HAP-1 (cell line): Measurements from ENCODE around the gene GRB10.
"Not testable (repeated sequence)": the region's sequence is repeated elsewhere in the genome, so short reads cannot be mapped to it uniquely, and the experiment has no call there.

ENCODE experiments used
- DNase-seq, 2 experiments: peaks; one replicate each; pipeline ENCODE4 v3.0.0-alpha.2; 2016 to 2020; ENCODE audit warnings: low spot score in 2 of 2
- H3K27me3 ChIP-seq: fragments of 250-450 bp; sonication (Bioruptor Pico); 2 replicates; pipeline ENCODE4 v1.5.1; 2020; ENCODE audit warnings: low read depth, mild to moderate bottlenecking, moderate library complexity
- H3K36me3 ChIP-seq: fragments of 250-450 bp; sonication (Bioruptor Pico); replicated peaks from 2 replicates; pipeline ENCODE4 v1.5.1; 2020; ENCODE audit warnings: mild to moderate bottlenecking
- H3K4me1 ChIP-seq: fragments of 250-450 bp; sonication (Bioruptor Pico); 2 replicates; pipeline ENCODE4 v1.5.1; 2020; ENCODE audit warnings: mild to moderate bottlenecking
- H3K4me3 ChIP-seq: fragments of 250-450 bp; sonication (Bioruptor Pico); 2 replicates; pipeline ENCODE4 v1.5.1; 2020; ENCODE audit warnings: mild to moderate bottlenecking, moderate library complexity
- H3K9me3 ChIP-seq: fragments of 250-450 bp; sonication (Bioruptor Pico); 2 replicates; pipeline ENCODE4 v1.5.1; 2020; ENCODE audit warnings: mild to moderate bottlenecking, moderate library complexity
- in situ Hi-C: fragments of 300-500 bp; cut with MboI; formaldehyde crosslinking; loops from 3 replicates; pipeline ENCODE4 v1.14.3; 2020; ENCODE audit warnings: low sequenced_read_pairs, inconsistent platforms, mixed read lengths

GRB10 gene

DNA sequence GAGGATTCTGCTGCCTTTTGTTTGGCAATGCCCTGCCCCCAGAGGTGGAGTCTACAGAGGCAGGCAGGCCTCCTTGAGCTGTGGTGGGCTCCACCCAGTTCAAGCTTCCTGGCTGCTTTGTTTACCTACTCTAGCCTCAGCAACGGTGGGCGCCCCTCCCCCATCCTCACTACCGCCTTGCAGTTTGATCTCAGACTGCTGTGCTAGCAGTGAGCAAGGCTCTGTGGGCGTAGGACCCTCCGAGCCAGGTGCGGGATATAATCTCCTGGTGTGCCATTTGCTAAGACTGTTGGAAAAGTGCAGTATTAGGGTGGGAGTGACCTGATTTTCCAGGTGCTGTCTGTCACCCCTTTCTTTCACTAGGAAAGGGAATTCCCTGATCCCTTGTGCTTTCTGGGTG is 206.3 kb downstream of the GRB10 start:
- H3K4me1 ChIP-seq, H3K27me3 ChIP-seq, DNase-seq, in situ Hi-C loops, H3K4me3 ChIP-seq, H3K36me3 ChIP-seq, H3K9me3 ChIP-seq: not testable (repeated sequence)

DNA sequence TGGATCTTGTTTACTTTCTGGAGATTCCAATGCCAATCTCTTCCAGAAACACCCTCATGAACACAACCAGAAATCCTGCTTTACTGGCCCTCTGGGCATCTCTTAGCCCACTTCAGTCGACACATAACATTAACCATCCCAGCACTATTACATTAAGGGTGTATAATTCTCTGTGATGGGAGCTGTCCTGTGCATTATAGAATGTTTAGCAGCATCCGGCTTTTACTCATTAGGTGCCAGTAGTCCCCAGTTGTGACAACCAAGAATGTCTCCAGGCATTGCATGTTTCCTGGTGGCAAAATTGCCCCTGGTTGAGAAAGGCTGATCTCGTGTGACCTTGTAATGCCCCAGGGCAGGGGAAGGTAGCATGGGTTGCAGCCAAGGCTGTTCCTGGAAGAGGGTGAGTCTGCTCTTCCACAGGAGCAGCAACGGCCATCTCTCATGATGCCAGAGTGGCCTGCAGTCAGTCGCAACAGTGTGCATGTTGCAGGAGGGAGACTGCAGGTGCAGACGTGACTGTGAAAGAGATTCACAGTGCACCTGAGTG is 214.9 kb downstream of the GRB10 start:
- Histone ChIP-seq H3K4me3 (no peak overlapping the region), H3K27me3 (no peaks in the 10 kb centered on the region), H3K9me3 (no peaks in the 10 kb centered on the region), H3K36me3 (no peaks in the 10 kb centered on the region), H3K4me1 (no peaks in the 10 kb centered on the region)
- DNase-seq = no peak
- in situ Hi-C loops = no loop called here

DNA sequence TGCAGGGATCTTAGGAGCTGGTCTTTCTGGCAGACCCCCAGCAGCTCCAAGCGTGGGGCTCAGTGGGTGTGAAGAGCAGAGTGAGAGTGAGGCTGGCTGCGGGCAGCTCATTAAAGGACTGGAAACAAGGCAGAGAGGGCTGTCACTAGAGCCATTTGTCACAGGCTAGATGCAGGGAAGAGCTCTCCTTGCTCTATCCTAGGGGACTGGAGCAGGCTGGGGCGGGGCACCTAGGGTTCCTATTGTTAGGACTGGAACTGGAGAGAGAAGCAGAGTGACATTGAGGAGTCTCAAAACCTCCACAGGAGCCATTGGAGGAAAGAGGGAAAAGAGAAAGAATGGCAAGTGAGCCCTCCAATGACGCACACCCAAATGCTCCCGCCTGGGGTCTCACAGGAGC is 216.7 kb downstream of the GRB10 start:
- no peaks in the 10 kb centered on the region for H3K36me3 ChIP-seq
- H3K4me3 ChIP-seq = no peak overlapping the region
- in situ Hi-C loops = no loop called here

DNA sequence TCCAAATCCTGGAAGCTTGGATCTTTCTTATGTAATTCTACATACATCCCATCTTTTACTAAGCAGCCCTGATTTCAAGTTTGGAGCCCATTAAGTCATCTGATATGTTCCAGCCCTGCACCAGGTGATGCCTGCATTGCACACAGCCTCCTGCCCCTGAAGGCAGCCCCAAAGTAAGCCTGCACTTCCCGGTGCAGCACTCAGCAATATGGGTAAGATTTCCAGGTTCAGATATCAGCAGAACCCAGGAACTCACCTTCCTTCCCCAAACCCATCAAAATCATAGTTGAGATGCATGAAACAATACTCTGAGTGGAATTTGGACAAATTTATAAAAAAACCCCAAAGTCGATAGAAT is 217.2 kb downstream of the GRB10 start:
- no peak overlapping the region for H3K4me3 ChIP-seq
- no peaks in the 10 kb centered on the region for H3K9me3 ChIP-seq
- in situ Hi-C loops = no loop called here
- no peaks in the 10 kb centered on the region for H3K4me1 ChIP-seq
- H3K36me3 ChIP-seq = no peaks in the 10 kb centered on the region
- DNase-seq = no peak
- H3K27me3 ChIP-seq = no peaks in the 10 kb centered on the region

More for the DNA sequence above, 216.7 kb downstream of the GRB10 start:
- H3K27me3 ChIP-seq = no peaks in the 10 kb centered on the region
- DNase-seq = no peak
- no peaks in the 10 kb centered on the region for H3K9me3 ChIP-seq
- H3K4me1 ChIP-seq = no peaks in the 10 kb centered on the region

DNA sequence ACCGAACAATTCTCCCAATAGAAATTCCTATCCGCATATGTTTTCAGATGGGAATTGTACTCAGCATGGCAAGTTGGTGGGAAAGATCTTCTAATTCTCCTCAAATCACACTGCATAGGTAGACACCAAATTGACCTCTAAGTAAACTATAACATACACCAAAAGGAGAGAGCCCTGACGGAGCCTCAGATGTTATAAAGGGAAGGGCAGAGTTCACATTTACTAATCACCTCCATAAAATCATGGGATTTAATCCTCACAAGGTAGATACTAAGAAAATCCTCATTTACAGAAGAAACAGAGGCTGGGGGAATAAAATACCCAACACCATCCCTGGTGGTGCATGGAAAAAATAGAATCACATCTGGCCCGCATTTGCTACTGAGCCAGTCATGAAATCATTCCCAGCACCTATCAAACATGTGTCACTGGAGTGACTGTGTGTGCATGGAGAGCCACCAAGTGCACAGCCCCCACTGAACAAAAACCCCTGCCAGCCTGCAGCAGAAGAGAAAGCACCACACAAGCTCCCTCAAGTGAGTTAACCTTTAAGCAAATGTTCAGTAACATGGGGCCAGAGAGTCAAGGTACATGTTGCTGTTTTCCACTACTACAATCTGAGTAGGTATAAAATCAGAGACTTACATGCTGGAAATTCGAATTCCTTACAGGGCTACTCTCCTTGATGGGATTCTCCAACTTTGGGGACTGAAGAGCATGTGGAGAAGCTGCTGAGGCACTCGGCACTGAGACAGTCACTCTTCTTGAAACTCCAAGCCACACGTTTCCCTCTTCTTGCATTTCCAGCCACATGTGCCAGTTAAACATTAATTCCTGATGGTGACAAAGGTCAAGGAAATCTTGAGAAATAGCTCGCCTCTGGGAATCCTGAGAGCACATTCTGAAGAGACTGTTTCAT is 217.8 kb downstream of the GRB10 start, which contains the start of gene DDC:
Gene DDC, minus strand, starts transcription at position 766 of the 919 bp plus-strand sequence. CDS start 21,320 bp downstream, outside the sequence.
- no peak for DNase-seq
- in situ Hi-C loops = no loop called here
- Histone ChIP-seq H3K9me3 (no peaks in the 10 kb centered on the region), H3K4me1 (no peaks in the 10 kb centered on the region), H3K27me3 (no peaks in the 10 kb centered on the region), H3K4me3 (no peak within 1 kb of the TSS), H3K36me3 (no peaks in the 10 kb centered on the region)

DNA sequence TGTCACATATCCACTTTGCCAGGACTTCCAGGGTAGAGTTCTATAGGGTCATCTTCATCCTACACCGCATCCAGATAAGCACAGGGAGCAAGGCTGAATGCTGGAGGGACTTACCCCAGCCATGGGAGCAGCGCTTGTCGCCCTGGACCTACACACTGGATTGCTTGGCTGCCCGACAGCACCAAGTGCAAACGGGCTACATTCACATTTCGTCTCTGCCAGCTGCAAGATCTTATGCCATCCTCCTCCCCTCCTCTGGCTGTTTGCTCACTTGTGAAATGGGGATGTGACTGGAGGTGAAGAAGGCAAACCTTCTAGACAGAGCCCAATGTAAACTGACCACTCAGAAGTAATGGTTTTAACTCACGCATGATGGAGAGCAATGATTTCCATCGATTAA is 218.5 kb downstream of the GRB10 start:
- H3K4me3 ChIP-seq = no peak overlapping the region
- no peaks in the 10 kb centered on the region for H3K36me3 ChIP-seq
- no peak for DNase-seq
- no peaks in the 10 kb centered on the region for H3K4me1 ChIP-seq
- no peaks in the 10 kb centered on the region for H3K9me3 ChIP-seq
- in situ Hi-C loops = no loop called here
- no peaks in the 10 kb centered on the region for H3K27me3 ChIP-seq

DNA sequence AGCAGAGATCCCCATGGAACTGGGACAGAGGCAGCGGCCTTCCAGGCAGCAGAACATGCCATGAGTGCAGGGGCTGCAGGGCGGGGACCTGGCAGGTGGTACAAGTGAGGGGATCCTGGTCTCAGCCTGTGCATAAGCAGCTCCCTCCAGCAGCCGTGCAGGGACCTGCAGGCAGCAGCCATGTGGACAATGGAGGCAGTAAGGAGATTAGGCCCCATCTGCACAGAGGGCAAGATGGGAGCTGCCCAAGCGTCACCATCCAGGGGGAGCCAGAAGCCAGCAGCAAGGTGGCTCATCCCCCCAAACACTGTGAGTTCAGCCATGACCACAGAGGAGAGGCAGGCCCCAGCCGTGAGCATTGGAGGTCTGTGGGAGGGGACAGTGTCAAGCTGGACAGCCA is 220.6 kb downstream of the GRB10 start:
- Histone ChIP-seq H3K36me3 (no peaks in the 10 kb centered on the region), H3K9me3 (no peaks in the 10 kb centered on the region), H3K4me1 (no peaks in the 10 kb centered on the region), H3K27me3 (0 out of 2 replicates have a peak, but pooled peaks cover 2% of the 10 kb centered on the region), H3K4me3 (no peak overlapping the region)
- in situ Hi-C loops = no loop called here
- DNase-seq = no peak

DNA sequence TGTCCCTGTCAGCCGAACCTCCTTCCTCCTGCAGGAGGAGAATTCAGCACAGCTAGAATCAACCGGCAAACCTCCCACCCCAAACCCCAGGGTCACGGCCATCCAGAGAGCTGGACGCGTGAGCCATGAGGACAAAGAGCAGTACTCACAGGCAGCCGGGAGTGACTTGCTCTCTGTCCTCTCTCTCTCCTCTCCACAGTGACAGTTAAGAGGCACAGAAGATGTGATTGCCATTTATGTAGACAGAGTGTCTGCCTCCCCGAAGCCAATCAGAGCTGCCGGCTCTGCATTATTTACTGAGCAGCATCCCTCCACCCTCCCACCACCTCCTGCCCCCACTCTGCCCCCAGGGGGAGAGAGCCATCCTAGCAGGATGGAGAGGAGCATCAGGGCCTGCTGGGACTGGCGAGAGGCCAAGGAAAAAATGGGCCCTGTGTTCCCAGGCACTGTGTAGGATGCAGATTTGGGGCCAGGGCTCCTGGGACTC is 221.8 kb downstream of the GRB10 start:
- in situ Hi-C loops = no loop called here
- Histone ChIP-seq H3K27me3 (0 out of 2 replicates have a peak, but pooled peaks cover 3% of the 10 kb centered on the region), H3K9me3 (no peaks in the 10 kb centered on the region), H3K36me3 (no peaks in the 10 kb centered on the region), H3K4me1 (no peaks in the 10 kb centered on the region), H3K4me3 (no peak overlapping the region)
- DNase-seq = peak in 1 of 2 experiments; percentile 17

DNA sequence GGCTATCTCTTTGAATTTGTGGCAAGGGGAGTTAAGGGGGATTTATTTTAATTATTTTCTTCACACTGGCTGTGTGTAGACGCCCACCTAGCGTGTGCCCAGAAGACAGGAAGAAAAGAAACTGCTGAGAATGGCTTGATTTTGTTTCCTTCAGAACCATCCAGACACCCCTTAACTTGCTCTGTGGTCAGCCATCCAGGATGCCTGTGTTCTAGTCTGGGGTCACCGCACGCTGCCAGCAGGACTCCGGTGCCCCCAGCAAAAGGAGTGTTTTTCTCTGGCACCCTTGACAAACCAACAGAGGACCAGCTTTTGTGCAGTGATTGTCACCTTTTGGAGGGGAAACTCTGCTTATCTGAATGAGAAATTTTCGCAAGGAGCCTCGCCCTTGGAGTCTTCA is 222.8 kb downstream of the GRB10 start:
- in situ Hi-C loops = no loop called here
- DNase-seq = no peak
- H3K4me1 ChIP-seq = no peaks in the 10 kb centered on the region
- no peaks in the 10 kb centered on the region for H3K9me3 ChIP-seq
- no peaks in the 10 kb centered on the region for H3K36me3 ChIP-seq
- H3K4me3 ChIP-seq = no peak overlapping the region
- H3K27me3 ChIP-seq = 0 out of 2 replicates have a peak, but pooled peaks cover 3% of the 10 kb centered on the region

DNA sequence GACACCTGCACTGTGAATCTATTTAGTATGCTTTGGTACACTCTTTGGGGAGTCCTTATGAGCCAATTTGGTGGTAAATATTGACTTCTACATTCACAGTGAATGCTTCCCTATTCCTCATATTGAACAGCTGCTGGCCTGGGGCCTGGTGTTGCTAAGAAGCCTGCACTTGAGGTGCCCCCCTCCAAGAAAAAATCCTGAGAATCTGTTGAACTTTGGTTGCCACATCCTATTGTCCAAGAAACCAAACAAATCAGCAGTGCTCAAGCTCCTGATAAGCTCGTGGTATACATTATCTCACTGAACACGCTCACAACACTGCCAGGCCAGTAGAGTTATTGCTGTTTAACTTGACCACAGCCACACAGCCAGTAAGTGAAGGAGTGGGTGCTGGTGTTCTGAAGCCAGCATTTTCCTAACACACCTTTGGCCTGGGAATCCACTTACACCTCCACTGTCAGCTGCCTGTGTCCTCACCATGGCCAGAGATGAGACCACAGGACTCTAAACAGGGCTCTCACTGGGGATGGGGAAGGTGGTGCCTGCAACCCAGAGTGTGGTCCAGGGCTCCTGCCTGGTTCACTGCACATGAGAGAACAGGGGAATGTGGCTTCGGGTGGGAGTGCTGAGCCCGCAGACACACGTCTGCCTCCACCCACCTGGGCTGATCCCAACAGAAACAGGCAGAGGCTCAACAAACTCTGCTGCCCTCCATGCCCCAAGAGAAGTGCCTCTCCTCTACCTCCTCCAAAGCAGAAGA is 224.2 kb downstream of the GRB10 start:
- Histone ChIP-seq H3K9me3 (no peaks in the 10 kb centered on the region), H3K27me3 (0 out of 2 replicates have a peak, but pooled peaks cover 3% of the 10 kb centered on the region), H3K4me3 (no peak overlapping the region), H3K4me1 (no peaks in the 10 kb centered on the region), H3K36me3 (no peaks in the 10 kb centered on the region)
- no peak for DNase-seq
- in situ Hi-C loops = no loop called here

DNA sequence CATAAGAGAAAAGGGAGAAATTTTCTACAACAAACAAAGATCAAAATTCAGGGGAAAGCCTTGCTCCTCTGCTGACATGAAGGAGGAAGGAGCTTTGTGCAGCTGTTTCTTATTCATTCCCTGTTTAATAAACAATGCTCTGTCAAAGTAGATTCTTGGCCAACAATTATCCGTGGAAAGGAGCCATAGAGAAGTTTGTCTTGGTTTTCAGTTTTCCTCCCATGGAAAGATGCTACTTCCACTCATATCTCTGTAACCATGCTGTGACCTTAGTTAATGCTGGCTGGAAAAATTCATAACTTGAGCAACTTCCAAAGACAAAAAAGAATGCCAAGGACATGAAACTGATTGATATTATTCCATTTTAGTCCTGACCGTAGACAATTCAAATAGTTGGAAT is 225.6 kb downstream of the GRB10 start:
- in situ Hi-C loops = no loop called here
- Histone ChIP-seq H3K9me3 (no peaks in the 10 kb centered on the region), H3K27me3 (0 out of 2 replicates have a peak, but pooled peaks cover 3% of the 10 kb centered on the region), H3K4me3 (no peak overlapping the region), H3K4me1 (no peaks in the 10 kb centered on the region), H3K36me3 (no peaks in the 10 kb centered on the region)
- no peak for DNase-seq

DNA sequence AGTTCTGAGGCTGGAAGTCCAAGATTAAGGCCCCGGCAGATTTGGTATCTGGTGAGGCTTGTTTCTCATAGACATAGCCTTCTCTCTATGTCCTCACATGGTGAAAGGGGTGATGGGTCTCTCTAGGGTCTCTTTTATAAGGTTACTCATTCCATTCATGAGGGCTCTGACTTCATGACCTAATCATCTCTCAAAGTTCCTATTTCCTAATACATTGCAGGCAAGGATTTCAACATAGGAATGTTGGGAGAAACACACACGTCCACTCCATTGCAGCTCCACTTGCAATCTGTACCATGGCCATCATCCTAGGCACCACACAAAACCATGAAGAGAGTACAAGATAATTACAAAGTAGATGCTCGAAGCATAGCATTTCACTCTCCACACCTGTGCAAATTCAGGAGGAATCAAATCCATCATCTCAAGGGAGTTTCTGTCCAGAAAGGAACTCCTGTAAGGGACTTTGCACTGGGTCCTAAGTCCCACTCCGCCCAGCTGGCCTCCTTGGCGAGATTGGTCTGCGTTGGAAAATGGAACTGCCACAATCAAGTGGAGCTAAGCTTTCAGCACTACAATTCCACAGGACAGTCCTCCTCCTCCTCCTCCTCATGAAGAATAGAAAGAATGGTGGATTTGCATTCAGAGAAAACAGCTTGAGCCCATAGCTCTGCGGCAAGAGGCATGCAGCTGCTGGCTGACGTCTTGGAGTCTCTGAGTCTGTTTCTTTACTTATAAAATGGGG is 226.3 kb downstream of the GRB10 start:
- H3K4me3 ChIP-seq = no peak overlapping the region
- H3K4me1 ChIP-seq = no peaks in the 10 kb centered on the region
- H3K9me3 ChIP-seq = no peaks in the 10 kb centered on the region
- no peak for DNase-seq
- 0 out of 2 replicates have a peak, but pooled peaks cover 3% of the 10 kb centered on the region for H3K27me3 ChIP-seq
- no peaks in the 10 kb centered on the region for H3K36me3 ChIP-seq
- in situ Hi-C loops = no loop called here

DNA sequence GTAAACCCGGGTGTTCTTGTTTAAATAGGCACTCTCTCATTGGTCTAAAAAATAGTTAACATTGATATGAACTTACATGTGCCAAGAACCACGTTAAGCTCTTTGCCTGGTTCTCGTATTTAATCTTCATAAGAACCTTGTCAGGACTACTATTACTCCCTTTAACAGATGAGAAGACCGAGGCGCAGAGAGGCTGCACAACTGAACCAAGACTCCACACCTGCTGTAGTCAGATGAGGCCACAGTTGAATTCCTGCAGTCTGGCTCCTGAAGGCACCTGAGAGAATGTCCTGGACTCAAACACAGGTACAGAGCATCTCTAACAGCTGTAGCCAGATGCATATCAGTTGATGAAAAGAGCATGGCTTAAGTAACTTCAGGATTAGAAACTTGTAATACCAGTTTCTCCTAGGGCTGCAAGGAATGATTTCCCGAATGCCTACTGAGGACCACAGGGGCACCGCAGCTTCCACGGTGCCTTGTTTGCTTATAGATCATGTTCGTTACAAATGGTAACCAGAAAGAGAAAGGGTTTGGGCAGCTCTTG is 227.0 kb downstream of the GRB10 start:
- in situ Hi-C loops = no loop called here
- H3K4me1 ChIP-seq = no peaks in the 10 kb centered on the region
- no peak overlapping the region for H3K4me3 ChIP-seq
- no peaks in the 10 kb centered on the region for H3K36me3 ChIP-seq
- H3K27me3 ChIP-seq = 0 out of 2 replicates have a peak, but pooled peaks cover 3% of the 10 kb centered on the region
- H3K9me3 ChIP-seq = no peaks in the 10 kb centered on the region
- no peak for DNase-seq
